Liver (tissue), 3 donors: ENCODE data around the gene NUDT14.

Source experiments
- JUND ChIP-seq, 2 donors: IDR thresholded peaks; 2 replicates each; pipeline ENCODE4 v1.6.1; 2016; ENCODE audit warnings: antibody characterized with exemption in 2 of 2
- RAD21 ChIP-seq, 2 donors: IDR thresholded peaks; 2 replicates each; pipeline ENCODE4 v1.6.1; 2016; ENCODE audit warnings: antibody characterized with exemption in 2 of 2, mild to moderate bottlenecking in 2 of 2
- REST ChIP-seq: IDR thresholded peaks from 2 replicates; pipeline ENCODE4 v1.6.1; 2016; ENCODE audit warnings: antibody characterized with exemption, mild to moderate bottlenecking
- RXRA ChIP-seq, 2 donors: IDR thresholded peaks; 2 replicates each; pipeline ENCODE4 v1.6.1; 2017 to 2018; ENCODE audit warnings: antibody characterized with exemption in 2 of 2, mild to moderate bottlenecking in 1 of 2
- SP1 ChIP-seq: IDR thresholded peaks from 2 replicates; pipeline ENCODE4 v1.6.1; 2018; ENCODE audit warnings: antibody characterized with exemption, mild to moderate bottlenecking
- YY1 ChIP-seq: IDR thresholded peaks from 2 replicates; pipeline ENCODE4 v1.6.1; 2016; ENCODE audit warnings: antibody characterized with exemption, mild to moderate bottlenecking
- TF ChIP-seq, protein P1 (sequence below): fragments of 150-350 bp; IDR thresholded peaks from 2 replicates; pipeline ENCODE4 v1.5.1; 2017; ENCODE audit warnings: improper control_type of control experiment, low read depth, low read length; ENCODE audit not compliant: missing input control
- TF ChIP-seq, protein P2 (sequence below): IDR thresholded peaks from 2 replicates; pipeline ENCODE4 v1.6.1; 2016; ENCODE audit warnings: antibody characterized with exemption
- TF ChIP-seq, protein P3 (sequence below): IDR thresholded peaks from 2 replicates; pipeline ENCODE4 v1.6.1; 2016; ENCODE audit warnings: antibody characterized with exemption
- TF ChIP-seq, protein P4 (sequence below): IDR thresholded peaks from 2 replicates; pipeline ENCODE4 v1.6.1; 2016; ENCODE audit warnings: antibody characterized with exemption
- donor health status: healthy.
- donor health status: healthy.

- TF ChIP-seq, protein P1, sequence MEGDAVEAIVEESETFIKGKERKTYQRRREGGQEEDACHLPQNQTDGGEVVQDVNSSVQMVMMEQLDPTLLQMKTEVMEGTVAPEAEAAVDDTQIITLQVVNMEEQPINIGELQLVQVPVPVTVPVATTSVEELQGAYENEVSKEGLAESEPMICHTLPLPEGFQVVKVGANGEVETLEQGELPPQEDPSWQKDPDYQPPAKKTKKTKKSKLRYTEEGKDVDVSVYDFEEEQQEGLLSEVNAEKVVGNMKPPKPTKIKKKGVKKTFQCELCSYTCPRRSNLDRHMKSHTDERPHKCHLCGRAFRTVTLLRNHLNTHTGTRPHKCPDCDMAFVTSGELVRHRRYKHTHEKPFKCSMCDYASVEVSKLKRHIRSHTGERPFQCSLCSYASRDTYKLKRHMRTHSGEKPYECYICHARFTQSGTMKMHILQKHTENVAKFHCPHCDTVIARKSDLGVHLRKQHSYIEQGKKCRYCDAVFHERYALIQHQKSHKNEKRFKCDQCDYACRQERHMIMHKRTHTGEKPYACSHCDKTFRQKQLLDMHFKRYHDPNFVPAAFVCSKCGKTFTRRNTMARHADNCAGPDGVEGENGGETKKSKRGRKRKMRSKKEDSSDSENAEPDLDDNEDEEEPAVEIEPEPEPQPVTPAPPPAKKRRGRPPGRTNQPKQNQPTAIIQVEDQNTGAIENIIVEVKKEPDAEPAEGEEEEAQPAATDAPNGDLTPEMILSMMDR: no peak
- TF ChIP-seq SP1: no peak
- TF ChIP-seq REST: no peak
- TF ChIP-seq JUND (IDR thresholded peaks at IDR 0.05): no peak
- TF ChIP-seq, protein P2, sequence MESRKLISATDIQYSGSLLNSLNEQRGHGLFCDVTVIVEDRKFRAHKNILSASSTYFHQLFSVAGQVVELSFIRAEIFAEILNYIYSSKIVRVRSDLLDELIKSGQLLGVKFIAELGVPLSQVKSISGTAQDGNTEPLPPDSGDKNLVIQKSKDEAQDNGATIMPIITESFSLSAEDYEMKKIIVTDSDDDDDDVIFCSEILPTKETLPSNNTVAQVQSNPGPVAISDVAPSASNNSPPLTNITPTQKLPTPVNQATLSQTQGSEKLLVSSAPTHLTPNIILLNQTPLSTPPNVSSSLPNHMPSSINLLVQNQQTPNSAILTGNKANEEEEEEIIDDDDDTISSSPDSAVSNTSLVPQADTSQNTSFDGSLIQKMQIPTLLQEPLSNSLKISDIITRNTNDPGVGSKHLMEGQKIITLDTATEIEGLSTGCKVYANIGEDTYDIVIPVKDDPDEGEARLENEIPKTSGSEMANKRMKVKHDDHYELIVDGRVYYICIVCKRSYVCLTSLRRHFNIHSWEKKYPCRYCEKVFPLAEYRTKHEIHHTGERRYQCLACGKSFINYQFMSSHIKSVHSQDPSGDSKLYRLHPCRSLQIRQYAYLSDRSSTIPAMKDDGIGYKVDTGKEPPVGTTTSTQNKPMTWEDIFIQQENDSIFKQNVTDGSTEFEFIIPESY: no peak
- TF ChIP-seq, protein P3, sequence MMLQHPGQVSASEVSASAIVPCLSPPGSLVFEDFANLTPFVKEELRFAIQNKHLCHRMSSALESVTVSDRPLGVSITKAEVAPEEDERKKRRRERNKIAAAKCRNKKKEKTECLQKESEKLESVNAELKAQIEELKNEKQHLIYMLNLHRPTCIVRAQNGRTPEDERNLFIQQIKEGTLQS: no peak
- no peak for TF ChIP-seq RAD21 (IDR thresholded peaks at IDR 0.05)
- TF ChIP-seq, protein P4, sequence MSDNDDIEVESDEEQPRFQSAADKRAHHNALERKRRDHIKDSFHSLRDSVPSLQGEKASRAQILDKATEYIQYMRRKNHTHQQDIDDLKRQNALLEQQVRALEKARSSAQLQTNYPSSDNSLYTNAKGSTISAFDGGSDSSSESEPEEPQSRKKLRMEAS: no peak
- no peak for TF ChIP-seq RXRA (IDR thresholded peaks at IDR 0.05)
- TF ChIP-seq YY1: no peak
Measured at GRCh38 chr14:105151838-105152793, 29.0 kb downstream of the NUDT14 start.
